Measurements from ENCODE around the gene PSMD7.

DNA sequence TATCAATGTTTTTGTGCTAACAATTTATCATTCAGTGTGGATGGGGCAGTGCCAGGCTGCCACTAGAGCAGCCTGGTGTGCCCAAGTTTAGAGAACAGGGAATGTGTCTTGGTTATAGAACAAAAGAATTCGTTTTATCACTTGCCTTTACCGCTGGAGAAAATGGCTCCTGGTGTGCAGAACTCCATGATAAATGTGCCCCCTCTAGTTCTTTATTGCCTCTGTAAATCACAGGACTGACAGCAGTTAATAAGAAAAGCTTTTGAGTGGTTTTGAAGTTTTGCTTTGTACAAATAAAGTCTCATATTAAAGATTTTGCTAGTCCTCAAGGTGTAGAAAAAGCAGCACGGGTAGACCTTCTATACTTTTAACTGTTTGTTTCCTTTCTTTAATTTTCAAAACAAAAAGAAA, 28.2 kb upstream of the PSMD7 start:
- TF ChIP-seq, protein P1, sequence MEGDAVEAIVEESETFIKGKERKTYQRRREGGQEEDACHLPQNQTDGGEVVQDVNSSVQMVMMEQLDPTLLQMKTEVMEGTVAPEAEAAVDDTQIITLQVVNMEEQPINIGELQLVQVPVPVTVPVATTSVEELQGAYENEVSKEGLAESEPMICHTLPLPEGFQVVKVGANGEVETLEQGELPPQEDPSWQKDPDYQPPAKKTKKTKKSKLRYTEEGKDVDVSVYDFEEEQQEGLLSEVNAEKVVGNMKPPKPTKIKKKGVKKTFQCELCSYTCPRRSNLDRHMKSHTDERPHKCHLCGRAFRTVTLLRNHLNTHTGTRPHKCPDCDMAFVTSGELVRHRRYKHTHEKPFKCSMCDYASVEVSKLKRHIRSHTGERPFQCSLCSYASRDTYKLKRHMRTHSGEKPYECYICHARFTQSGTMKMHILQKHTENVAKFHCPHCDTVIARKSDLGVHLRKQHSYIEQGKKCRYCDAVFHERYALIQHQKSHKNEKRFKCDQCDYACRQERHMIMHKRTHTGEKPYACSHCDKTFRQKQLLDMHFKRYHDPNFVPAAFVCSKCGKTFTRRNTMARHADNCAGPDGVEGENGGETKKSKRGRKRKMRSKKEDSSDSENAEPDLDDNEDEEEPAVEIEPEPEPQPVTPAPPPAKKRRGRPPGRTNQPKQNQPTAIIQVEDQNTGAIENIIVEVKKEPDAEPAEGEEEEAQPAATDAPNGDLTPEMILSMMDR (conservative IDR thresholded peaks at IDR 0.05; ENCODE audit: low read depth in 2 of 2) = no peak
- TF ChIP-seq POLR2AphosphoS5 (IDR thresholded peaks at IDR 0.05; ENCODE audit: low read depth) = no peak
- TF ChIP-seq, protein P2, sequence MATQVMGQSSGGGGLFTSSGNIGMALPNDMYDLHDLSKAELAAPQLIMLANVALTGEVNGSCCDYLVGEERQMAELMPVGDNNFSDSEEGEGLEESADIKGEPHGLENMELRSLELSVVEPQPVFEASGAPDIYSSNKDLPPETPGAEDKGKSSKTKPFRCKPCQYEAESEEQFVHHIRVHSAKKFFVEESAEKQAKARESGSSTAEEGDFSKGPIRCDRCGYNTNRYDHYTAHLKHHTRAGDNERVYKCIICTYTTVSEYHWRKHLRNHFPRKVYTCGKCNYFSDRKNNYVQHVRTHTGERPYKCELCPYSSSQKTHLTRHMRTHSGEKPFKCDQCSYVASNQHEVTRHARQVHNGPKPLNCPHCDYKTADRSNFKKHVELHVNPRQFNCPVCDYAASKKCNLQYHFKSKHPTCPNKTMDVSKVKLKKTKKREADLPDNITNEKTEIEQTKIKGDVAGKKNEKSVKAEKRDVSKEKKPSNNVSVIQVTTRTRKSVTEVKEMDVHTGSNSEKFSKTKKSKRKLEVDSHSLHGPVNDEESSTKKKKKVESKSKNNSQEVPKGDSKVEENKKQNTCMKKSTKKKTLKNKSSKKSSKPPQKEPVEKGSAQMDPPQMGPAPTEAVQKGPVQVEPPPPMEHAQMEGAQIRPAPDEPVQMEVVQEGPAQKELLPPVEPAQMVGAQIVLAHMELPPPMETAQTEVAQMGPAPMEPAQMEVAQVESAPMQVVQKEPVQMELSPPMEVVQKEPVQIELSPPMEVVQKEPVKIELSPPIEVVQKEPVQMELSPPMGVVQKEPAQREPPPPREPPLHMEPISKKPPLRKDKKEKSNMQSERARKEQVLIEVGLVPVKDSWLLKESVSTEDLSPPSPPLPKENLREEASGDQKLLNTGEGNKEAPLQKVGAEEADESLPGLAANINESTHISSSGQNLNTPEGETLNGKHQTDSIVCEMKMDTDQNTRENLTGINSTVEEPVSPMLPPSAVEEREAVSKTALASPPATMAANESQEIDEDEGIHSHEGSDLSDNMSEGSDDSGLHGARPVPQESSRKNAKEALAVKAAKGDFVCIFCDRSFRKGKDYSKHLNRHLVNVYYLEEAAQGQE (IDR thresholded peaks at IDR 0.05; ENCODE audit: unreplicated experiment) = no peak

Measured in GM23338 (cell line).